HepG2 (cell line): ENCODE results near the gene MARS1. TPM values are rescaled to one million over a fixed set of nuclear protein-coding genes. Genes with fewer than 3 reads are reported as not detected.

Experiments
- ATAC-seq: fragments of 200-7000 bp; cut with Tn5 transposase; 3 replicates; pipeline ENCODE4 v1.9.1; 2020; ENCODE audit warnings: mild to moderate bottlenecking, moderate library complexity
- BruUV-seq: library from RNA; stranded (reverse); fragments of 400-500 nt; replicated peaks from 2 replicates; lab custom pipeline; 2021; lab: Mats Ljungman, UMichigan
- CTCF ChIA-PET: fragments of 300-600 bp; formaldehyde crosslinking; extraction: SDS; loops from one replicate; lab custom pipeline; 2021; ENCODE audit warnings: low total read pairs, inconsistent platforms, low intra/inter-chr PET ratio; lab: Yijun Ruan, JAX
- POLR2A ChIA-PET: fragments of 350-600 bp; sonication (Branson Sonifier 250); formaldehyde crosslinking; loops from one replicate; lab custom pipeline; 2020; ENCODE audit warnings: antibody characterized with exemption, inconsistent platforms; lab: Yijun Ruan, JAX
- DNase-seq: peaks from one replicate; pipeline ENCODE4 v3.0.0-alpha.2; 2015; ENCODE audit warnings: low spot score
- FAIRE-seq: peaks from 3 replicates; lab custom pipeline; 2011; peaks lifted over from hg19 to GRCh38; lab: Jason Lieb, UNC
- H2AFZ ChIP-seq: one replicate; pipeline ENCODE4 v1.6.1; 2011; ENCODE audit warnings: low read length, inconsistent platforms
- H3K27ac ChIP-seq: fragments of 300-600 bp; 3 replicates; pipeline ENCODE4 v1.8.0; 2011; ENCODE audit warnings: mixed run types, mild to moderate bottlenecking, mixed read lengths, low read length, inconsistent platforms; ENCODE audit not compliant: insufficient read depth; ENCODE audit errors: extremely low read length
- H3K27me3 ChIP-seq, 2 experiments: fragments of 200-600 bp in 1 of 2; 2 replicates in 1 of 2; 3 replicates in 1 of 2; pipeline versions ENCODE4 v1.6.0 to v1.8.0; 2011; ENCODE audit warnings: low read length in 2 of 2, mild to moderate bottlenecking in 2 of 2, moderate library complexity in 2 of 2, inconsistent platforms in 1 of 2; ENCODE audit not compliant: insufficient read depth in 2 of 2, control insufficient read depth in 1 of 2
- H3K36me3 ChIP-seq, 2 experiments: fragments of 200-600 bp in 1 of 2; replicated peaks in 1 of 2; 2 replicates in 1 of 2; 3 replicates in 1 of 2; pipeline versions ENCODE4 v1.5.1 to v1.8.0; 2011; ENCODE audit warnings: low read length in 2 of 2, inconsistent platforms in 1 of 2; ENCODE audit not compliant: insufficient read depth in 2 of 2, control insufficient read depth in 1 of 2
- H3K4me1 ChIP-seq: 2 replicates; pipeline ENCODE4 v1.5.1; 2012; ENCODE audit warnings: low read length, inconsistent platforms; ENCODE audit not compliant: insufficient read depth
- H3K4me2 ChIP-seq: 2 replicates; pipeline ENCODE4 v1.6.0; 2011; ENCODE audit warnings: low read depth, low read length, inconsistent platforms
- H3K4me3 ChIP-seq, 3 experiments: fragments of 200-600 bp in 1 of 3; sonication (generic), shearing (Covaris generic) in 1 of 3; replicated peaks in 1 of 3; 2 replicates each; pipeline ENCODE4 v1.5.1; 2011 to 2016; ENCODE audit warnings: low read length in 3 of 3, inconsistent platforms in 2 of 3, low read depth in 2 of 3, mild to moderate bottlenecking in 2 of 3, control low read depth in 1 of 3, mixed read lengths in 1 of 3; ENCODE audit not compliant: insufficient read depth in 1 of 3
- H3K79me2 ChIP-seq: one replicate; pipeline ENCODE4 v1.6.1; 2011; ENCODE audit warnings: low read length, inconsistent platforms; ENCODE audit not compliant: insufficient read depth
- H3K9ac ChIP-seq: 2 replicates; pipeline ENCODE4 v1.6.0; 2011; ENCODE audit warnings: mild to moderate bottlenecking, low read depth, low read length, inconsistent platforms; ENCODE audit not compliant: insufficient read depth
- H3K9me3 ChIP-seq: 2 replicates; pipeline ENCODE4 v1.5.1; 2012; ENCODE audit warnings: mild to moderate bottlenecking, low read length
- H4K20me1 ChIP-seq: 2 replicates; pipeline ENCODE4 v1.6.0; 2011; ENCODE audit warnings: inconsistent platforms, mild to moderate bottlenecking, low read length, moderate library complexity; ENCODE audit not compliant: insufficient read depth
- BORCS8-MEF2B ChIP-seq: sonication (generic); formaldehyde crosslinking; IDR thresholded peaks from 2 replicates; pipeline ENCODE4 v1.8.0; 2022; ENCODE audit warnings: mild to moderate bottlenecking, missing genetic modification reagents
- CCDC6 ChIP-seq: sonication (generic); formaldehyde crosslinking; IDR thresholded peaks from 2 replicates; pipeline ENCODE4 v1.8.1; 2022; ENCODE audit warnings: mild to moderate bottlenecking, missing genetic modification reagents, moderate library complexity
- GATAD2A ChIP-seq: IDR thresholded peaks from 2 replicates; pipeline ENCODE4 v1.6.1; 2016
- HDAC6 ChIP-seq: fragments of 200-600 bp; sonication (generic); IDR thresholded peaks from 2 replicates; pipeline ENCODE4 v1.7.0; 2017; ENCODE audit warnings: mild to moderate bottlenecking, antibody characterized with exemption, low read length, low read depth
- MAFF ChIP-seq: IDR thresholded peaks from 2 replicates; pipeline ENCODE4 v1.6.1; 2011; ENCODE audit warnings: low read depth, low read length, improper control_type of control experiment
- PITX1 ChIP-seq: sonication (generic); formaldehyde crosslinking; IDR thresholded peaks from 2 replicates; pipeline ENCODE4 v1.5.1; 2020; ENCODE audit warnings: mild to moderate bottlenecking, missing genetic modification reagents
- POLR2AphosphoS2 ChIP-seq: IDR thresholded peaks from 2 replicates; pipeline ENCODE4 v1.6.1; 2011; ENCODE audit warnings: low read depth, low read length, improper control_type of control experiment
- SOX6 ChIP-seq, 2 experiments: fragments of 450-650 bp in 1 of 2; sonication (generic) in 1 of 2; formaldehyde crosslinking in 1 of 2; IDR thresholded peaks; 2 replicates each; pipeline versions ENCODE4 v1.4.0 to v1.6.1; 2017 to 2020; ENCODE audit warnings: antibody characterized with exemption in 1 of 2, mild to moderate bottlenecking in 1 of 2, missing genetic modification reagents in 1 of 2
- SP140L ChIP-seq: sonication (generic); formaldehyde crosslinking; IDR thresholded peaks from 2 replicates; pipeline ENCODE4 v1.4.0; 2020; ENCODE audit warnings: missing genetic modification reagents, borderline replicate concordance
- ZFYVE20 ChIP-seq: sonication (generic); formaldehyde crosslinking; IDR thresholded peaks from 2 replicates; pipeline ENCODE4 v1.8.0; 2023; ENCODE audit warnings: low read depth, mild to moderate bottlenecking, moderate library complexity, missing genetic modification reagents, borderline replicate concordance
- ZNF564 ChIP-seq: sonication (generic); formaldehyde crosslinking; IDR thresholded peaks from 2 replicates; pipeline ENCODE4 v1.8.1; 2023; ENCODE audit warnings: mild to moderate bottlenecking, missing genetic modification reagents
- ZNF615 ChIP-seq: sonication (generic); formaldehyde crosslinking; IDR thresholded peaks from 2 replicates; pipeline ENCODE4 v1.5.0; 2020; ENCODE audit warnings: mild to moderate bottlenecking, missing genetic modification reagents, borderline replicate concordance
- ZNF782 ChIP-seq: sonication (generic); formaldehyde crosslinking; IDR thresholded peaks from 2 replicates; pipeline ENCODE4 v1.4.0; 2020; ENCODE audit warnings: missing genetic modification reagents, mild to moderate bottlenecking, borderline replicate concordance
- WGBS: methylation state at CpG from one replicate; pipeline ENCODE4 v1.1.6; 2017; ENCODE audit warnings: low lambda C conversion rate; 5-methylcytosine and 5-hydroxymethylcytosine counted together
- in situ Hi-C: cut with HindIII; loops from 2 replicates; pipeline ENCODE4 v1.10.0; 2017; ENCODE audit warnings: low pct_unique_long_range_greater_than_20kb; ENCODE audit not compliant: extremely low pct_ligation_motif_present
- intact Hi-C: fragments of 100-400 bp; cut with micrococcal nuclease; formaldehyde crosslinking; loops from one replicate; pipeline ENCODE4 v1.10.0; 2022; ENCODE audit not compliant: unreplicated experiment
- polyA plus RNA-seq, 8 experiments: library from polyadenylated mRNA; depleted of rRNA in 3 of 8; stranded (reverse) in 7 of 8; unstranded in 1 of 8; fragments of >200 nt; fragmentation: Illumina TruSeq in 4 of 8; extraction: Trizol in 4 of 8; gene quantifications; 2 replicates each; pipeline versions ENCODE4 v1.2.1 to v1.2.3, GENCODE V29; 2011 to 2016; ENCODE audit warnings: low read depth in 4 of 8, missing spikeins in 1 of 8, mixed read lengths in 1 of 8; ENCODE audit not compliant: insufficient read depth in 1 of 8
- total RNA-seq, 5 experiments: library from RNA; depleted of rRNA; stranded (reverse); fragments of >200 nt; fragmentation: Illumina TruSeq; extraction: Trizol; gene quantifications; 2 replicates each; pipeline ENCODE4 v1.2.3, GENCODE V29; 2016; ENCODE audit warnings: low read depth in 1 of 5
- TF ChIP-seq, protein P1 (sequence below): sonication (generic); IDR thresholded peaks from 2 replicates; pipeline ENCODE4 v1.6.1; 2016; ENCODE audit warnings: low read depth, borderline replicate concordance
- TF ChIP-seq, protein P2 (sequence below): IDR thresholded peaks from 2 replicates; pipeline ENCODE4 v1.6.1; 2012; ENCODE audit warnings: inconsistent platforms
- TF ChIP-seq, protein P3 (sequence below): sonication (generic); formaldehyde crosslinking; conservative IDR thresholded peaks from 2 replicates; pipeline ENCODE4 v1.8.0; 2022; ENCODE audit warnings: mild to moderate bottlenecking, moderate library complexity, missing genetic modification reagents
- TF ChIP-seq, protein P4 (sequence below): IDR thresholded peaks from 2 replicates; pipeline ENCODE4 v1.6.1; 2016; ENCODE audit warnings: missing biosample characterization, missing genetic modification reagents, low read depth
- TF ChIP-seq, protein P5 (sequence below): sonication (generic); formaldehyde crosslinking; IDR thresholded peaks from 2 replicates; pipeline ENCODE4 v1.4.0; 2020; ENCODE audit warnings: missing genetic modification reagents

The MARS1 gene
- total and polyA plus RNA-seq, 2 of the 13 experiments (the other 11 are each of a cell fraction or from before 2014, with no cell fraction given) = 115 to 181 TPM

DNA sequence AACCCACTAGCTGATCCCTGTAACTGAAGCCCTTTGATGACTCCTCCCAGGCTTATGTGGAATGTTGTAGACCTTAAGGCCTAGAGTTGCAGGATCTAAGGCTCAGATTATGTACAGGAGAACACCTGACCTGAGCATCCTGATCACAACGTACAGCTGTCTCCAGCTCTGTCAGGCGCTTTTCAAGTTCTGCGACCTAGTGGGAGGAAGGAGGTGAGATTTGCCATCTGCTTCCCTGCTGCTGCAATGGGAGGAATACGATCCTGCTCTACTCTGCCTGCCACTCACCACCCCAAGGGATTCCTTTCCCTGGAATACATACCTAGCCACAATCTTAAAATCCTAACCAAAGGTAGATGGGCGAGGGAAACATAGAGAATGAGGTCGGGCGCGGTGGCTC, 45.2 kb downstream of the MARS1 start (continued):
- TF ChIP-seq, protein P1, sequence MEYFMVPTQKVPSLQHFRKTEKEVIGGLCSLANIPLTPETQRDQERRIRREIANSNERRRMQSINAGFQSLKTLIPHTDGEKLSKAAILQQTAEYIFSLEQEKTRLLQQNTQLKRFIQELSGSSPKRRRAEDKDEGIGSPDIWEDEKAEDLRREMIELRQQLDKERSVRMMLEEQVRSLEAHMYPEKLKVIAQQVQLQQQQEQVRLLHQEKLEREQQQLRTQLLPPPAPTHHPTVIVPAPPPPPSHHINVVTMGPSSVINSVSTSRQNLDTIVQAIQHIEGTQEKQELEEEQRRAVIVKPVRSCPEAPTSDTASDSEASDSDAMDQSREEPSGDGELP = no peak
- TF ChIP-seq, protein P2, sequence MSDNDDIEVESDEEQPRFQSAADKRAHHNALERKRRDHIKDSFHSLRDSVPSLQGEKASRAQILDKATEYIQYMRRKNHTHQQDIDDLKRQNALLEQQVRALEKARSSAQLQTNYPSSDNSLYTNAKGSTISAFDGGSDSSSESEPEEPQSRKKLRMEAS = no peak
- TF ChIP-seq SOX6 (IDR thresholded peaks at IDR 0.05) (no peak), SOX6 (CRISPR knock-in tag; IDR thresholded peaks at IDR 0.05) (no peak), GATAD2A (no peak), HDAC6 (no peak), ZNF564 (CRISPR knock-in tag) (no peak), ZFYVE20 (CRISPR knock-in tag) (no peak), ZNF615 (CRISPR knock-in tag) (no peak)

DNA sequence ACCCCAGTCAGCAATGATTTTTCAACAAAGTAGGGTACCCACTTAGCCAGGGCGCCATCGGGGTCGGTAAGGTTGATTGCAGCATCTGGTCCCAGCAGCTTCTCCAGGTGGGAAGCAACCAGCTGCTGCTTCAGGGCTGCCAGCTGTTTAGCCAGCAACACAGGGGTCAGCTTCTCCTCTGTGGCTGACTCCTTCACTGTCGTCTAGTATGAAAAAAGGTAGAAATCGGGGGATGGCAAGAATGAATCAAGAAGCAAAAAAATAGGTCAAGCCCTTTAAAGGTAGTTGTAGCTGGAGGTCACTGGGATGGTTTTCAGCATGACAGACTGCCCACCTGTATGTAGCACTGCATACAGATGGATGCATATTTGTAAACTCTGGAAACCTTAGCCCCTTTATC, 46.4 kb downstream of the MARS1 start:
- H3K9ac ChIP-seq = no peak overlapping the region
- H3K4me2 ChIP-seq = no peak overlapping the region
- FAIRE-seq (no peak), ATAC-seq (no peak), DNase-seq (no peak)
- BruUV-seq = no TSS peak
- H2AFZ ChIP-seq = no peak overlapping the region
- ChIA-PET CTCF (no interaction called here), POLR2A (interaction anchor here (1.1 to 2.0 kb wide), 3 partner anchors 9 to 12 kb away, joined by 3 to 8 read pairs (median 3); no protein-coding TSS in a partner anchor)
- H3K4me1 ChIP-seq = no peaks in the 10 kb centered on the region
- no peaks in the 10 kb centered on the region for H3K27me3 ChIP-seq
- 93% methylated on average over 5 of the region's 5 CpGs for WGBS
- H3K9me3 ChIP-seq = no peaks in the 10 kb centered on the region
- intact Hi-C loops (no loop called here), in situ Hi-C loops (no loop called here)
- TF ChIP-seq MAFF (no peak), SP140L (no peak), PITX1 (CRISPR knock-in tag) (no peak), CCDC6 (CRISPR knock-in tag) (no peak), BORCS8-MEF2B (CRISPR knock-in tag) (no peak), POLR2AphosphoS2 (no peak), ZNF782 (CRISPR knock-in tag) (no peak)
- TF ChIP-seq, protein P3, sequence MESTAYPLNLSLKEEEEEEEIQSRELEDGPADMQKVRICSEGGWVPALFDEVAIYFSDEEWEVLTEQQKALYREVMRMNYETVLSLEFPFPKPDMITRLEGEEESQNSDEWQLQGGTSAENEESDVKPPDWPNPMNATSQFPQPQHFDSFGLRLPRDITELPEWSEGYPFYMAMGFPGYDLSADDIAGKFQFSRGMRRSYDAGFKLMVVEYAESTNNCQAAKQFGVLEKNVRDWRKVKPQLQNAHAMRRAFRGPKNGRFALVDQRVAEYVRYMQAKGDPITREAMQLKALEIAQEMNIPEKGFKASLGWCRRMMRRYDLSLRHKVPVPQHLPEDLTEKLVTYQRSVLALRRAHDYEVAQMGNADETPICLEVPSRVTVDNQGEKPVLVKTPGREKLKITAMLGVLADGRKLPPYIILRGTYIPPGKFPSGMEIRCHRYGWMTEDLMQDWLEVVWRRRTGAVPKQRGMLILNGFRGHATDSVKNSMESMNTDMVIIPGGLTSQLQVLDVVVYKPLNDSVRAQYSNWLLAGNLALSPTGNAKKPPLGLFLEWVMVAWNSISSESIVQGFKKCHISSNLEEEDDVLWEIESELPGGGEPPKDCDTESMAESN (CRISPR knock-in tag) = no peak
- TF ChIP-seq, protein P4, sequence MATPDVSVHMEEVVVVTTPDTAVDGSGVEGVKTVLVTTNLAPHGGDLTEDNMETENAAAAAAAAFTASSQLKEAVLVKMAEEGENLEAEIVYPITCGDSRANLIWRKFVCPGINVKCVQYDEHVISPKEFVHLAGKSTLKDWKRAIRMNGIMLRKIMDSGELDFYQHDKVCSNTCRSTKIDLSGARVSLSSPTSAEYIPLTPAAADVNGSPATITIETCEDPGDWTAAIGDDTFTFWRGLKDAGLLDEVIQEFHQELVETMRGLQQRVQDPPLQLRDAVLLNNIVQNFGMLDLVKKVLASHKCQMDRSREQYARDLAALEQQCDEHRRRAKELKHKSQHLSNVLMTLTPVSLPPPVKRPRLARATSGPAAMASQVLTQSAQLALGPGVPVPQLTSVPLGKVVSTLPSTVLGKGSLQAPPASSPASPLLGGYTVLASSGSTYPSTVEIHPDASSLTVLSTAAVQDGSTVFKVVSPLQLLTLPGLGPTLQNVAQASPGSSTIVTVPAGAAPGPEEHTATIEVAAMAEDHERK (CRISPR knock-in tag) = no peak
- TF ChIP-seq, protein P5, sequence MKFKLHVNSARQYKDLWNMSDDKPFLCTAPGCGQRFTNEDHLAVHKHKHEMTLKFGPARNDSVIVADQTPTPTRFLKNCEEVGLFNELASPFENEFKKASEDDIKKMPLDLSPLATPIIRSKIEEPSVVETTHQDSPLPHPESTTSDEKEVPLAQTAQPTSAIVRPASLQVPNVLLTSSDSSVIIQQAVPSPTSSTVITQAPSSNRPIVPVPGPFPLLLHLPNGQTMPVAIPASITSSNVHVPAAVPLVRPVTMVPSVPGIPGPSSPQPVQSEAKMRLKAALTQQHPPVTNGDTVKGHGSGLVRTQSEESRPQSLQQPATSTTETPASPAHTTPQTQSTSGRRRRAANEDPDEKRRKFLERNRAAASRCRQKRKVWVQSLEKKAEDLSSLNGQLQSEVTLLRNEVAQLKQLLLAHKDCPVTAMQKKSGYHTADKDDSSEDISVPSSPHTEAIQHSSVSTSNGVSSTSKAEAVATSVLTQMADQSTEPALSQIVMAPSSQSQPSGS = no peak
- H3K27ac ChIP-seq = no peak overlapping the region
- H3K36me3 ChIP-seq = peaks cover 20 to 58% of the 10 kb centered on the region in 2 experiments
- no peaks in the 10 kb centered on the region for H3K79me2 ChIP-seq
- H4K20me1 ChIP-seq = no peaks in the 10 kb centered on the region
- no peak overlapping the region for H3K4me3 ChIP-seq
